Superior temporal gyrus (tissue), 1 donor: Measurements from ENCODE around the gene RHOBTB3.
"Not testable (repeated sequence)": the region's sequence is repeated elsewhere in the genome, so short reads cannot be mapped to it uniquely, and the experiment has no call there.

ENCODE experiments used
- DNase-seq: peaks from one replicate; pipeline ENCODE4 v3.0.0-alpha.2; 2016; ENCODE audit errors: extremely low spot score

Gene RHOBTB3

DNA sequence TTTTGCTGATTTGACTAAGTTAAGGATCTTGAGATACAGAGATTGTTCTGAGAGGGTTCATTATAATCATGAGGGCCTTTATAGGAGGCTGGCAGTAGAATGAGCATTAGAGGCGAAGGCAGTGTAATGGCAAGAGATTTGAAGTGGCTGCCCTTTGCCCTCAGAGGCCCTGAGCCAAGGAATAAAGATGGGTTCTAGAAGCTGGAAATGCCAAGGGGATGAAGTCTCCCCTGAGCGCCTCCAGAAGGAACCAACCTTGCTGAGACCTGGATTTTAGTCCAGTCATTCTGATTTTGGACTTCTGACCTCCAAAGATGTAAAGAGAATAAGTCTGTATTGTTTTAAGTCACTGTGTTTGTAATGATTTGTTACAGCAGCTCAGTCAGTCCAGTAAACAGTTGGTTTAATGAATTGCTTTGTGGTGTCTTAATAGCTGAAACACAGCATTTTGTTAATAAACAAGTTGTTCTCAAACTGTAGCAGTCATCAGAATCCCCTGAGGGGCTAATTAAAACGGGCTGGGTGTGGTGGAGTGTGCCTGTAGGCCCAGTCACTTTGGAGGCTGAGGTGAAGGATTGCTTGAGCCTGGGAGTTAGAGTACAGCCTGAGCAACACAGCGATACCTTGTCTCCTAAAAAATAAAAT is 68.2 kb downstream of the RHOBTB3 start:
- no peak for DNase-seq

DNA sequence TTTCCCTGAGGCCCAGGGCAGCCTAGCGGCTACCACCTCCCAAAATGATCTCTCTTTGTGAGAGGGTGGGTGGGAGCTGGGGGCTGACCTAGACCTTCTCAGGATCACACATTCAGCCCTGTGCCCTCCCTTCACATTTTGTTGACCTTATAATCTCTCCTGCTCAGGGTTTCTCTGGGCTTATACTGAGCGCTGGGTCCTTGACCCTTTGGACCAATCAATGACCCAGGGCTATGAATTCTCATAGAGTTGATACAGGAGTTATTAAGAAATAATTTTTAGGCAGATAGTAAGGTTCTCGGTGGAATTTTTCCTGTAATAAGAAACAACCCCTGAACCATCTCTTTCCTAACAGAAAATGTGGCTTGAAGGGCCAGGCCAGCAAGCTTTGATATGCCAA is 69.4 kb downstream of the RHOBTB3 start:
- no peak for DNase-seq

- no peak for DNase-seq
Observed at GRCh38 chr5:95801532-95801931, 70.4 kb downstream of the RHOBTB3 start.

- no peak for DNase-seq
Observed at GRCh38 chr5:95801961-95802360, 70.8 kb downstream of the RHOBTB3 start.

DNA sequence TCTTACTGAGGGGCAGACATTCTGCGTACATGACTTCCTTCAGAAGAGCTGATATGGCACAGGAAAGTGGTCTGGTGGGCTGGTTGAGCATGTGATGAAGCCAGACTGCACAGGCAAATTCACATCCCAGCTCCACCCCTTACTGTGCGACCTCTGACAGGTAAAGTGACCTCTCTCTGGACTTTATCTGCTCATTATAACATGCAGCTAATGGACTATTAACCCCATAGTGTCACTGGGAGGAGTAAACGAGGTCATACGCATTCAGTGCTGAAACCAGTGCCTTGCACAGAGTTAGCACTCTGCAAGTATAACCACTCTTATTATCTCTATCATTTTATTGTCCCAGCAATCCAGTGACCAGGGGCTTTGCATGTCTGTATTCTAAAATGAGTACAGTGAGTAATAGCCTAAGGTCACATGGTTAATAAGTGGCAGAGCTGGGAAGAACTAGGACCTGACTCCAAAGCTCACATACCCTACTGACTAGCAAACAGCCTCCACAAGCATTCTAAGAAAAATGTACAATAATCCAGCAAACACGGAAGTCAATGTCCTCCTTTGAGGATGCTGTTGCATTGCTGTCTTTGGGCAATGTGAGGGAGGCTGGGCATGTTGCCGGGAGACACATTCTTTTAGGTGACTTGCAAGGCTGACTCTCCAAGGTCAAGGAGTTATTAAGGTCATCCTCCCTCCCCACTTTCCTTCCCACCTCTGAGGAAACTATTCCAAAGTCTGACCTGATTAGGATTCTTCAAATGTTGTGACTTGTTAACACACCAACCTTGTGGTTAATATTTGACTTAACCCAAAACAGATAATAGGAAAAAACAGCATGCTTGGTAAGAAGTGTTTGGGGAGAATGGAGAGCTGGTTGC is 72.4 kb downstream of the RHOBTB3 start:
- DNase-seq = no peak

DNA sequence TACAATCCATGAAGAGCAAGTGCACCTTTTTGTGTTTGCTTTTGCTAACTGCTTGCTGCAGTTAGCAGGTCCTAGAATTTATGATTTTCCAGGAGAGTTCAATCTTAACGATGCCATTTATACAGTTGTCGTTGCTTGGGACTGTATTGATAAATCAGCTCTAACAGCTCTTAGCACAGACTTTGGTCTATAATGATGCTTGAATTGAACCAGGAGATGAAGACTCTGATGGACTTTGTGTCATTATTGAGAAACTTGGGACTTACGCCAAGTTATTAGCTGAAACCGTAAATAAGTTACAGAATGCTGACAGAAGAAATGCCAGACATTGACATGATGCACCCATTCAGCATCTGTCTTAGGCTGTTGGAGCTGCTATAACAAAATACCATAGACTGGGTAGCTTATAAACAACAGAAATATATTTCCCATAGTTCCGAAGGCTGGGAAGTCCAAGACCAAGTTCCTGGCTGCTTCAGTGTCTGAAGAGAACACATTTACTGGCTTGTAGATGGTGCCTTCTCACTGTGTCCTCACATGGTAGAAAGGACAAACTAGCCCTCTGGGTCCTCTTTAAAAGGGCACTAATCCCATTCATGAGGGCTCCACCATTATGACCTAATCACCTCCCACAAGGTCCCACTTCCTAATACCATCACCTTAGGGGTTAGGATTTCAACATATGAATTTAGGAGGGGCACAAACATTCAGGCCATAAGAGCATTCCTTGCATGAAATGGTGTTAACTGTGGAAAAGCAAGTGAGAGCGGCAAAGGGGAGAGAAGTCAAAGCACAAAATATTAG is 73.8 kb downstream of the RHOBTB3 start:
- no peak for DNase-seq

DNA sequence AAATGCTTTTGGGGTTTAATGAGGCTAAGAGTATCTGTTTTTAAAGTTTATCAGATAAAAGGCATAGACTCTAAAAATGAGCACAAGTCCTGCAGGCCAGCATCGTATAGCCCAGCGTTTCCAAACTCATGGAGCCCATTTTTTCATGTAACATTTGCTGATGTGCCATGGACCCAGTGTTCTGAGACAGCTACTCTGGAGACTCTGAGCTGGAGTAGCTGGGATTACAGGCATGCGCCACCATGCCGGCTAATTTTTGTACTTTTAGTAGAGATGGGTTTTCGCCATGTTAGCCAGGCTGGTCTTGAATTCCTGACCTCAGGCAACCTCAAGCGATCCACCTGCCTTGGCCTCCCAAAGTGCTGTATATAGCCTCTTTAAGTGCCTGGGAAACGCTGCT is 75.6 kb downstream of the RHOBTB3 start:
- no peak for DNase-seq

DNA sequence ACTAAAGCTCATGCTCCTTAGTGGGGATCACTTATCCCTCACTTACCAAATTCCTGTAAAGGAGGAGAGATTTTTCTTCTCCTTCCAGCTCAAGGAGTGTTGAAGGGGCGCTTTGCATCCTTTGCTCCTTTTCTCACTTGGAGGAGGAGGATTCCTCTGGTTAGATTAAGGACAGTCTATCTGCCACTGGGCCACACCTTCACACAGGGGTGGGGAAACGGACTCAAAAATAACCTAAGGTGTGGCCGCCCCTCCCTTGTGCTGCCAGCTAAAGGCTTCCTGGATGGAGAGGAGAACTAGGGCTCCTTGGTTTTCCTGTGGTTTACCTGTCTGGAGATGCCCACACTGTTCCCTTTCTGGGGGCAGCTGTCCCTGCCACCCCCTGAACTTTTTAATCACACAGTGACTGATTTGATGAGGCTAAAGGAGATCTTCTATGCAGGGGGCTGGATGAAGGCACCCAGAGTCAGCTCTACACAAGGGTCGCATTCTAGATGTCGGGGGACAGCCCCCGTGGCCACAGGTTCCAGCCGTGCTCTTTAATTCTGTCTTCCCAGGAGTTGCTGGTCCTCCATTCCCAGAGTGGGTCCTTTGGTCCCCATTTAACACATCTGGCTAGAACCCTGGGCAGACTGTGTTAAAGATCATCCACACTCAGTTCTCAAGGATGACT is 77.0 kb downstream of the RHOBTB3 start:
- no peak for DNase-seq

GRCh38 chr5:95808686-95809413 is 77.7 kb downstream of the RHOBTB3 start:
- DNase-seq = peak; percentile 39

DNA sequence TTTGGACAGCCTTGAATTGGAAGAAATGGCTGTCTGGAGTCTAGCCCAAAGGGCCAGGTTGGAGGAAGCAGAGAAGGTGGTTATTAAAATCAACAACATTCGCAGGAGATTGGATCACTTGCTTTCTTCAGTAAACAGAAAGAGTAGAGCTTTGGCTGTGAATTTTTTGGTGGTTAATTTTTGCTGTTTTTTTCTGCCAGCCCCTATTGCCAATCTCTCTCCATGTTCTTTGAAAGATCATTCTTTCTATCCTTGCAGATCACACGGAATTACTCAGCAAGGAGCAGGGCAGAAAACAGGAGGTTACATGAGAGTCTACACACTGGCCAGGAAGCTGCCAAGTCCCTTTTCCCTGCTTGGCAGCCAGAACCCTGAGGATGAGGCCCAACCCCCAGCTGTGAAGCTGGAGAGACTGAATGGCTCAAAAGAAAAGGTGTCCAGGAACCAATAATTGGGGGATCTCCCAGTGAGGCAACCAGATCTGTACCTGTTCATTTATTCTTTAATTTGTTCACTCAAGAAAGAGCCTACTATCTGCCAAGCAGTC is 78.4 kb downstream of the RHOBTB3 start:
- no peak for DNase-seq

DNA sequence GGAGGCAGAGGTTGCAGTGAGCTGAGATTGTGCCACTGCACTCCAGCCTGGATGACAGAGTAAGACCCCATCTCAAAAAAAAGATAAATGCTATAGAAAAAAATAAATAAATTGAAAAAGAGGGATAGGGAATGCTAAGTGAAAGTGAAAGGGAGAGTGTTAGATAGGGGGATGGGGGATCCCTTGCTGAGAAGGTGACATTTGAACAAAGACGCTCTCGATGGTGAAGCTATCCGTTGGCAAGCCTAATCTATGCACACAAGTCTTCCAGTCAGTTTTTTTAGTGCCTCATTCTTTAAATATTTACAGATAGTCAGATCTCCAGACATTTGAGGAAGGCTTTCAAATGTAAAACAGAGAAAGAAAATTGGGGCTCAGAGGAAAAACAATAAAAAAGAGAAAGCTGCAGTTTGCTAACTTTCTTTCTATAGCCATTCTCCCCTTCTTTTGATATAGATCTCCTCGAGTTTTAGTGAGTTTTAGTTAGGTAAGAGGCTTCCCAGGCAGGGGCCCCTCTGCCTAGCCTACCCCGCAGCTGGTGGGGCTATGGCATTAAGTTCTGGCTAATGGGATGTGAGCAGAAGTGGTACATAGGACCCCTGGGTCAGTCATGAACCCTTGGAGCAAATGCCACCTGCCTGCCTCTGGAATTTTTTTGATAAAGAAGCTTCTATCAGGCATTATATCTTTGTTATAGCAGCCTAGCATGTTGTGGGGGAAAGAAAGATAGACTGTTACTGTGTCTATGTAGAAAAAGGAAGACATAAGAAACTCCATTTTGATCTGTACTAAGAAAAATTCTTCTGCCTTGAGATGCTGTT is 79.4 kb downstream of the RHOBTB3 start:
- no peak for DNase-seq

DNA sequence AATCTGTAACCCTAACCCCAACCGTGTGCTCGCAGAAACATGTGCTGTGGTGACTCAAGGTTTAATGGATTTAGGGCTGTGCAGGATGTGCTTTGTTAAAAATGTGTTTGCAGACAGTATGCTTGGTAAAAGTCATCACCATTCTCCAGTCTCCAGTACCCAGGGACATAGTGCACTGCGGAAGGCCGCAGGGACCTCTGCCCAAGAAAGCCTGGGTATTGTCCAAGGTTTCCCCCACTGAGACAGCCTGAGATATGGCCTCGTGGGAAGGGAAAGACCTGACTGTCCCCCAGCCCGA is 79.9 kb downstream of the RHOBTB3 start:
- DNase-seq = not testable (repeated sequence)

DNA sequence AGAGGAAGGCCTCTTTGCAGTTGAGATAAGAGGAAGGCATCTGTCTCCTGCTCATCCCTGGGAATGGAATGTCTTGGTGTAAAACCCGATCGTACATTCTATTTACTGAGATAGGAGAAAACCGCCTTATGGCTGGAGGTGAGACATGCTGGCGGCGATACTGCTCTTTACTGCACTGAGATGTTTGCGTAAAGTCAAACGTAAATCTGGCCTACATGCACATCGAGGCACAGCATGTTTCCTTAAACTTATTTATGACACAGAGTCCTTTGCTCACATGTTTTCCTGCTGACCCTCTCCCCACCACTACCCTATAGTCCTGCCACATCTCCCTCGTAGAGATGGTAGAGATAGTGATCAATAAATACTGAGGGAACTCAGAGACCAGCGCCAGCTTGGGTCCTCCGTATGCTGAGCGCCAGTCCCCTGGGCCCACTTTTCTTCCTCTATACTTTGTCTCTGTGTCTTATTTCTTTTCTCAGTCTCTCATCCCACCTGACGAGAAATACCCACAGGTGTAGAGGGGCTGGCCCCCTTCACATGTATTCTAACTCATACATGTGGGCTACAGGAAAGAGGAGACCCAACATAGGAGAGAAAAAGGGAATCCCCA is 80.4 kb downstream of the RHOBTB3 start:
- DNase-seq = not testable (repeated sequence)

DNA sequence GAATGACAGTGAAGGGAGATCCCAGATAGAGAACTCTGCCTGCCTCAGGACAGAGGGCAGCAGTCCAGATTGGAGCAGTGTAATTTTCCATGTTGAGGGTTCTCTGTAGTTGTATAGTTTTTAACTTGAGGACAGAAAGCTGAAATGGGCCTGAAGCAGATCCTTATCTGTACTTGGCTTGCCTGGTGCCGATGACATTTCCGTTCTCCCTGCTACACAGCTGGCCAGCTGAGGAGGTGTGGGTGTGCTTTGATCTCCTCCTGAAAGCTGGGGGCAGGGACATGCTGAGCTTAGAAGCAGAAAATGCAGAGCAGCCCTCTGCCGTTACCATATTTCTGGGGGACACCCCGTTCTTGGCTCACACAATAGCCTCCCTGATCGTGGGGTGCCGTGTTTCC is 80.9 kb downstream of the RHOBTB3 start:
- DNase-seq = no peak

DNA sequence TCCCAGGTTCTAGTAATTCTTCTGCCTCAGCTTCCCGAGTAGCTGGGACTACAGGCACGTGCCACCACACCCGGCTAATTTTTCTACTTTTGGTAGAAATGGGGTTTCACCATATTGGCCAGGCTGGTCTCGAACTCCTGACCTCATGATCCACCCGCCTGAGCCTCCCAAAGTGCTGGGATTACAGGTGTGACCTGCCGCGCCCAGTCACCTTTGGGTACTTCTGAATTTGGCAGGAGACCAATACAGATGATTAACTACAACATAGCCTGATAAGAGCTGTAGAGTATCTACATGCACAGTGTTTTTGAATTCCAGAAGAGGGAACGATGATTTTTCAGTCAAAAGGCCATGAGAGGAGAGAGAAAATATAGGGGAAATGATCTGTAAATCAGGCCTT is 81.9 kb downstream of the RHOBTB3 start:
- not testable (repeated sequence) for DNase-seq

- DNase-seq = no peak
Observed at GRCh38 chr5:95815155-95815729, 84.1 kb downstream of the RHOBTB3 start.

DNA sequence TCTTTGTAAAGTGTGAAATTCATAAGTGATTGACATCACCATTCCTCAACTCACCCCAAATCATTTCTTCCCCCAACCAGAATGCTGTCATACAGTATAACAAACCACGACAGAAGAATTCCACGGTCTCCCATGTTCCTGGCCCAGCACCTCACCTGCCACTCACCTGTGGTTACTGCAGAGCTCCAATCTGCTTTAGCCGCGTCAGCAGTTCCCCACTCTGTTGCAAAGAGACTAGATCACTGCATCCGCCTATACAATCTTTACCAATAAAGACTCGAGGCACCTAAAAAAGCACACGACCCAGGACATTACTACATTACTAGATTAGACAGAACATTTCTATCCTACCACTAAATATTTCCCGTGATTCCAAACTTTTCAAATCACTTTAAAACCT is 85.2 kb downstream of the RHOBTB3 start:
- no peak for DNase-seq

- DNase-seq = no peak
Observed at GRCh38 chr5:95816776-95817175, 85.6 kb downstream of the RHOBTB3 start.

DNA sequence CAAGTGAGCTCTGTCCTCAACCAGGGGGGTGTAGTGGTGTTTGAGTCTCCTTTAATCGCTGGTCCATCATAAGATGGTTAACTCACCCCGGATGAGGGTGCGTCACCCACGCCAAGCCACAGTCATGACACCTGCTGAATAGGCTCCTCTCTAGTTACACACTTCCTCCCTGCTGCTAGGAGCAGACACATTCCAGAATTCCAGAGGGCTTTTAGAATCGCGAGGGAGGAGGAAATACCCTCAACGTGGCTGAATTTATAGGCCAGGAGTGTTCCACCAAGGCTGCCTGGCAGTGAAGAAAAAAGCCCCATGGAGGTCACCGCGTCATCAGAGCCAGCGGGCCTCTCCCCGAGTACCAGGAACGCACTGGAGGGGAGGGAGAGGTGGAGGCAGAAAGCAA is 86.3 kb downstream of the RHOBTB3 start:
- DNase-seq = no peak
